Measurements from ENCODE around the gene AGAP1.

DNA sequence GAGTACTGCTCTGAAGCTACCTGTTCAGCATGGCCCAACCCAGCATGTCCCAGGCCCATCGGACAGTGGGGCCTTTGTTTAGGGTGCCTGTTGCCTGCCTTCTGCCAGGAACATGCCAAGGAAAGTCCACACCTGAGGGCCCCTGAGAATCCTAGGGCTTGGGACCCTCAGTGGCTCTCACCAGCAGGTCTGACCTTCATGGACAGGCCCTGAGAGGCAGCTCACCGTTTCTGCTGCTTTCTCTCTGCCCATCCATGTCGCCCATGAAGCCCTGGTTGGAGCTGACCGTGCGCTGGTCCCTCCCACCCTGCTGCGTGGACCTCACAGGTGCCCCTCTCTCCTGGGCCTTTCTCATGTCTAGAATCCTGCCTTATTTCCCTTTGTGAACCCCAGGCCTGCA, 550.3 kb downstream of the AGAP1 start:
- no peak for TF ChIP-seq RAD21 (conservative IDR thresholded peaks at IDR 0.05 in 1 of 2, IDR thresholded peaks at IDR 0.05 in 1 of 2)
- TF ChIP-seq POLR2A (IDR thresholded peaks at IDR 0.05; ENCODE audit: low read length), result no peak
- TF ChIP-seq, protein P1, sequence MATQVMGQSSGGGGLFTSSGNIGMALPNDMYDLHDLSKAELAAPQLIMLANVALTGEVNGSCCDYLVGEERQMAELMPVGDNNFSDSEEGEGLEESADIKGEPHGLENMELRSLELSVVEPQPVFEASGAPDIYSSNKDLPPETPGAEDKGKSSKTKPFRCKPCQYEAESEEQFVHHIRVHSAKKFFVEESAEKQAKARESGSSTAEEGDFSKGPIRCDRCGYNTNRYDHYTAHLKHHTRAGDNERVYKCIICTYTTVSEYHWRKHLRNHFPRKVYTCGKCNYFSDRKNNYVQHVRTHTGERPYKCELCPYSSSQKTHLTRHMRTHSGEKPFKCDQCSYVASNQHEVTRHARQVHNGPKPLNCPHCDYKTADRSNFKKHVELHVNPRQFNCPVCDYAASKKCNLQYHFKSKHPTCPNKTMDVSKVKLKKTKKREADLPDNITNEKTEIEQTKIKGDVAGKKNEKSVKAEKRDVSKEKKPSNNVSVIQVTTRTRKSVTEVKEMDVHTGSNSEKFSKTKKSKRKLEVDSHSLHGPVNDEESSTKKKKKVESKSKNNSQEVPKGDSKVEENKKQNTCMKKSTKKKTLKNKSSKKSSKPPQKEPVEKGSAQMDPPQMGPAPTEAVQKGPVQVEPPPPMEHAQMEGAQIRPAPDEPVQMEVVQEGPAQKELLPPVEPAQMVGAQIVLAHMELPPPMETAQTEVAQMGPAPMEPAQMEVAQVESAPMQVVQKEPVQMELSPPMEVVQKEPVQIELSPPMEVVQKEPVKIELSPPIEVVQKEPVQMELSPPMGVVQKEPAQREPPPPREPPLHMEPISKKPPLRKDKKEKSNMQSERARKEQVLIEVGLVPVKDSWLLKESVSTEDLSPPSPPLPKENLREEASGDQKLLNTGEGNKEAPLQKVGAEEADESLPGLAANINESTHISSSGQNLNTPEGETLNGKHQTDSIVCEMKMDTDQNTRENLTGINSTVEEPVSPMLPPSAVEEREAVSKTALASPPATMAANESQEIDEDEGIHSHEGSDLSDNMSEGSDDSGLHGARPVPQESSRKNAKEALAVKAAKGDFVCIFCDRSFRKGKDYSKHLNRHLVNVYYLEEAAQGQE (IDR thresholded peaks at IDR 0.05), result no peak
- TF ChIP-seq, protein P2, sequence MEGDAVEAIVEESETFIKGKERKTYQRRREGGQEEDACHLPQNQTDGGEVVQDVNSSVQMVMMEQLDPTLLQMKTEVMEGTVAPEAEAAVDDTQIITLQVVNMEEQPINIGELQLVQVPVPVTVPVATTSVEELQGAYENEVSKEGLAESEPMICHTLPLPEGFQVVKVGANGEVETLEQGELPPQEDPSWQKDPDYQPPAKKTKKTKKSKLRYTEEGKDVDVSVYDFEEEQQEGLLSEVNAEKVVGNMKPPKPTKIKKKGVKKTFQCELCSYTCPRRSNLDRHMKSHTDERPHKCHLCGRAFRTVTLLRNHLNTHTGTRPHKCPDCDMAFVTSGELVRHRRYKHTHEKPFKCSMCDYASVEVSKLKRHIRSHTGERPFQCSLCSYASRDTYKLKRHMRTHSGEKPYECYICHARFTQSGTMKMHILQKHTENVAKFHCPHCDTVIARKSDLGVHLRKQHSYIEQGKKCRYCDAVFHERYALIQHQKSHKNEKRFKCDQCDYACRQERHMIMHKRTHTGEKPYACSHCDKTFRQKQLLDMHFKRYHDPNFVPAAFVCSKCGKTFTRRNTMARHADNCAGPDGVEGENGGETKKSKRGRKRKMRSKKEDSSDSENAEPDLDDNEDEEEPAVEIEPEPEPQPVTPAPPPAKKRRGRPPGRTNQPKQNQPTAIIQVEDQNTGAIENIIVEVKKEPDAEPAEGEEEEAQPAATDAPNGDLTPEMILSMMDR (IDR thresholded peaks at IDR 0.05), result no peak
- TF ChIP-seq ZSCAN20 (CRISPR knock-in tag; IDR thresholded peaks at IDR 0.05), result no peak
- TF ChIP-seq MAZ (IDR thresholded peaks at IDR 0.05; ENCODE audit: borderline replicate concordance, low read depth, low read length), result no peak
- no peak for TF ChIP-seq NR3C1 (IDR thresholded peaks at IDR 0.05)
- TF ChIP-seq RFX5 (IDR thresholded peaks at IDR 0.05), result no peak
- TF ChIP-seq E2F6 (IDR thresholded peaks at IDR 0.05; ENCODE audit: borderline replicate concordance, low read depth), result no peak
- TF ChIP-seq POLR2AphosphoS2 (conservative IDR thresholded peaks at IDR 0.05; ENCODE audit: low read length), result no peak
- no peak for TF ChIP-seq JUN (IDR thresholded peaks at IDR 0.05)
- TF ChIP-seq, protein P3, sequence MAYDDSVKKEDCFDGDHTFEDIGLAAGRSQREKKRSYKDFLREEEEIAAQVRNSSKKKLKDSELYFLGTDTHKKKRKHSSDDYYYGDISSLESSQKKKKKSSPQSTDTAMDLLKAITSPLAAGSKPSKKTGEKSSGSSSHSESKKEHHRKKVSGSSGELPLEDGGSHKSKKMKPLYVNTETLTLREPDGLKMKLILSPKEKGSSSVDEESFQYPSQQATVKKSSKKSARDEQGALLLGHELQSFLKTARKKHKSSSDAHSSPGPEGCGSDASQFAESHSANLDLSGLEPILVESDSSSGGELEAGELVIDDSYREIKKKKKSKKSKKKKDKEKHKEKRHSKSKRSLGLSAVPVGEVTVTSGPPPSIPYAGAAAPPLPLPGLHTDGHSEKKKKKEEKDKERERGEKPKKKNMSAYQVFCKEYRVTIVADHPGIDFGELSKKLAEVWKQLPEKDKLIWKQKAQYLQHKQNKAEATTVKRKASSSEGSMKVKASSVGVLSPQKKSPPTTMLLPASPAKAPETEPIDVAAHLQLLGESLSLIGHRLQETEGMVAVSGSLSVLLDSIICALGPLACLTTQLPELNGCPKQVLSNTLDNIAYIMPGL (CRISPR knock-in tag; IDR thresholded peaks at IDR 0.05; ENCODE audit: borderline replicate concordance), result no peak

Data from A549 (cell line).